Hindlimb muscle (tissue), 1 donor: ENCODE data around the gene CAPN5. TPM values are rescaled to one million over a fixed set of nuclear protein-coding genes. Genes with fewer than 3 reads are reported as not detected.

Experiments
- DNase-seq: peaks from one replicate; pipeline ENCODE4 v3.0.0-alpha.2; 2013
- polyA plus RNA-seq: library from polyadenylated mRNA; unstranded; fragments of 120-200 nt; gene quantifications from one replicate; pipeline ENCODE4 v1.2.1, GENCODE V29; 2013; ENCODE audit not compliant: insufficient read length

CAPN5 gene
- polyA plus RNA-seq, 1 donor = 10.6 TPM

DNA sequence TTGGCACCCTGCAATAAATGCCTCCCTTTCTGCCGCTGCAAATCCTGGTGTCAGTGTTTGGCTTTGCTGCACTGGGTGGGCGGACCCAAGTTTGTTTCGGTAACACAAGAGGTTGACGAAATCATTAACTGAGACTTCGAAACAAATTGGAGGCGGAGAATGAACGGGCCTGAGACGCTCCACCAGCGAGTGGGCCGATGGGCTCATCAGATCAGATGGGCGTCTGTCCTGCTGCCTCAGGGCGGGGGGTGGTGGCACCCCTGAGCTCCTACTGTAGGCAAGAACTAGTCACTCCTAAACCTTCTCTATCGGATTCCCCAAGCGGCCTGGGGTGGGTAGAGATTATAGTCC, 918 bp upstream of the CAPN5 start:
- no peak for DNase-seq

GRCh38 chr11:77067861-77068443, 1.2 kb downstream of the CAPN5 start:
- no peak for DNase-seq

GRCh38 chr11:77068457-77069335, 1.9 kb downstream of the CAPN5 start:
- no peak for DNase-seq

DNA sequence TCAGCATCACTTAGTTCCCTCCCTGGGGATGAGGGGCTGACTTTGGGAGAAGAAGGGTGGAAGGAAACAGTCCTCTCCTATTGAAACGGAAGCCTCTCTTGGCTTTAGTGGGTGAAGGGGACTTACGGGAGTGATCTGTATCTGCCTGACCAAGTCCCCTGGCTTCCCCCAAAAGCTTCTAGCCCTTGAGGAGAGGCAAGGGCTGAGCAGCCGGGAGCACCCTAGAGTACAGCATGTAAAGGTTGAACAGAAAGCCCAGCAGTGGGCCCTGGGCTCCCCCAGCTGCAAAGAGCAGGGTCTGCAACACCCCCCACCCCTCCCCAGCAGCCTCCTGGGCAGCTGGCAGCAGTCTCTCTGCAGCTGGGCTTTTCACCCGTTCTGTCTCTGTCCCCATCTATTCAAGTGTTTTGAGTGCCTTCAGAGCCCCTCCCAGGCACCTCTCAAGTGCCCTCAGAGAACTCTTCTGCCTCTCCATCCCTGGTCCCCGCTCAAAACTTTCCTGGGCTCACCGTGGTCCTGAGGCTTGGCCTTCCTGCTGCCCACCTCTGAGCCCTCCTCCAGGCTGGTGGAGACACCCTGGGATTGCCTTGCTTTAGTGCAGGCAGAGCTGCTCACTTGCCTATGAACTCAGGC, 2.7 kb downstream of the CAPN5 start:
- no peak for DNase-seq

- DNase-seq = no peak
These were observed 3.3 kb downstream of the CAPN5 start for GRCh38 chr11:77069969-77070582.

- no peak for DNase-seq
These were observed 4.3 kb downstream of the CAPN5 start for GRCh38 chr11:77071077-77071476.

GRCh38 chr11:77071671-77072605, 5.2 kb downstream of the CAPN5 start:
- DNase-seq = no peak

DNA sequence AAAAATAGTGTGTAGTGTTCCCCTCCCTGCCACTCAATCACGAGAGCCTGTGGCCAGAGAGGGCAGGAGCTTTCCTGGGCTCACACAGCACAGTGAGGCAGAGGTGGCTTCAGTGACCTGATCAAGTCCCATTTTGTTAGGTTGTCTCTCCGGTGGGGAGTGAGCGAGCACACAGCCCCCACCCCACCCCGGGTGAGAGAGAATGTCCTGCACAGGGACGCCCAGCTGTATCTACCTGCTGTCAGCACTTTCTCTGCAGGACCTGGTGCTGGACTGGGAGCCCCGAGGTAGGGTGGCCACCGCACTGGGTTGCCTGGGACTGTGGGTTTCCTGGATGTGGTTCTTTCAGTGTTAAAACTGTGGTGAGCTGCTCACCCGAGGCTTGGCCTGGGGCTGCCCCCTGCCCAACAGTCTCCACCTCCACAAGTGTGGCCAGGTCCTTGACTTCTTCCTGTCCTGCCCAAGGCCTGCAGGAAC, 6.1 kb downstream of the CAPN5 start:
- DNase-seq = no peak

DNA sequence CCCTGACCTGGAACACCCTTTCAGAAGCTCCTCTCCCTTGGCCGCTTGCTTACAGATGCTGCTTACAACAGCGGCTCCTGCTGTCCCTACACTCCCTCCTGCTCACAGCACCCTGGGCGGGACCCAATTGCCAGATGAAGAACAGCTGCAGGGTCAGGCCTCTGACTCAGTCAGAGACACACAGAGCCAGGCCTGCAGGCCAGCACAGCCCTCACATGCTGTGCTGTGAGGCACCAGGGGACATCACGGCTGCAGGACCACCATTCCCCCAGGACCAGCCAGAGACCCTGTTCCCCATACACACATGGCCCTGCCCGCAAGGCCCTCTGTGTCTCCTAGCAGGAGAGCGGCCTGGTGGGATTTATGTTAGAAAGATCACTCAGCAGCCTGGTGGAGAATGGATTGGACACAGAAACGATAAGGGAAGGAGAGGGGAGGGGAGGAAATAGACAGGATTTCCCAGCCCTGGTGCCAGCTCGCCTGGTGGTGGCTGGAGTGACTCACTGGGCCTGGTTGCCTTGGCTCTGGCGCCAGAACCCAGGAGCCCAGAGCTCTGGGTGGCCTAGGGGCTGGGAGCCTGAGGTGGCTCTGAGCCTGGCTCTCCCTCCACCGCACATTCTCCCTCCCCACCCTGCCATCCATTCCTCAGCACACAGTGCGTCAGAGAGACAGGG, 6.7 kb downstream of the CAPN5 start:
- peak; percentile 92 for DNase-seq

- no peak for DNase-seq
These were observed 7.4 kb downstream of the CAPN5 start for GRCh38 chr11:77074205-77074604.

- no peak for DNase-seq
These were observed 8.0 kb downstream of the CAPN5 start for GRCh38 chr11:77074626-77075221.

GRCh38 chr11:77075425-77075905, 8.7 kb downstream of the CAPN5 start:
- DNase-seq = no peak

DNA sequence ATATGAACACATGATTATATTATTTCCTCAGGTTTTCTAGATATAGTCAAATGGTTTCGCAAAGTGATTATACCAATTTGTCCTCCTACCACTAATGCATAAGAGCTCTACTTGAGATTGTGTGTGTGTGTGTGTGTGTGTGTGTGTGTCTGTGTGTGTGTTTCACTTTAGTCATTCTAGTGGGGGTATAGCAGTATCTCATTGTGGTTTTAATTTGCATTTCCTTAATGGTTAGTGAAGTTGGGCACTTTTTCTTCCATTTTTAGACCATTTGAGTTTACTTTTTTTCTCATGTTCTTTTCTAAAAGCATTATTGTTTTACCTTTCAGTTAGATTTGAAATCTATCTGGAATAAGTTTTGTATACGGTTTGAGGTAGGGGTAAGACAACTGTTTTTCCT, 12.9 kb downstream of the CAPN5 start:
- no peak for DNase-seq

- no peak for DNase-seq
These were observed 14.0 kb downstream of the CAPN5 start for GRCh38 chr11:77080643-77081210.

GRCh38 chr11:77081381-77081851, 14.6 kb downstream of the CAPN5 start:
- DNase-seq = no peak

DNA sequence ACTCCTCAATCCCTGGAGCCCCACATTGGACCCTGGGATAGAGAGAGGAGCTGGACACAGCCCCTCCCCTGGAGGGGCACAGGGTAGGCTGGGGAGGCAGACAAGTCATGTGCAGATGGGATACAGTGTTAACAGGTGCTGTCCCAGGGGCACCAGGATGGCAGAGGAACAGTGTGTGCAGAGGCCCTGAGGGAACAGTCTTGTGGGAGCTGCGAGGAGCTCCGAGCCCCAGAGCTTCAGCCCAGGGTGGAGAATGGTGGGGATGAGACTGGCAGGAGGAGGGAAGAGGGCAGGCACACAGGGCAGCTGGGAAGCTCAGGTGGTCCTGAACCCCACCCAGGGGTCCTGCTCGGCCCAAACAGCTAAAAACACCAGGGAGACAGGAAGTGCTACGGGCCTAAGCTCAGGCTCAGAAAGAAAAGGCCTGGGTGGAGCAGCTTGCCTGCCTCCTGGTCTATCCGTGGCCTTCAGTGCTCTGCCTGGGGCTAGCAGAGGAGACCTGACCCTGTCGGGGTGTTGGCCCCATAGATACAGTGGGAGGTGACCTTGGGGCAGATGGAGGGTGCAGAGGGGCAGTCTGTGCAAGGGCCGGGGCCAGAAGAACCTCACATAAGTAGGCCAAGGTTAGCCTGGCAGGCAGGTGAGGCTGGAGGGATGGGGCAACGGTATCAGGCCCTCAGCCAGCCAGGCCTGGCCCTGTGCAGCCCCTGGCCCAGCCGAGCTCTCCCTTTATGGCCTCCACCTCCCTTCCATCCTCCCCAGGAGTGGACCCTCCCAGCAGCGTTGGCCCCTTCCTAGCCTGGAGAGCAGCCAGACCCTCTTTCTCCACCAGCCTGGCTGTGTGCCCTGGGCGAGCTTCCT, 15.4 kb downstream of the CAPN5 start:
- DNase-seq = no peak

- peak; percentile 62 for DNase-seq
These were observed 16.2 kb downstream of the CAPN5 start for GRCh38 chr11:77082838-77083565.

DNA sequence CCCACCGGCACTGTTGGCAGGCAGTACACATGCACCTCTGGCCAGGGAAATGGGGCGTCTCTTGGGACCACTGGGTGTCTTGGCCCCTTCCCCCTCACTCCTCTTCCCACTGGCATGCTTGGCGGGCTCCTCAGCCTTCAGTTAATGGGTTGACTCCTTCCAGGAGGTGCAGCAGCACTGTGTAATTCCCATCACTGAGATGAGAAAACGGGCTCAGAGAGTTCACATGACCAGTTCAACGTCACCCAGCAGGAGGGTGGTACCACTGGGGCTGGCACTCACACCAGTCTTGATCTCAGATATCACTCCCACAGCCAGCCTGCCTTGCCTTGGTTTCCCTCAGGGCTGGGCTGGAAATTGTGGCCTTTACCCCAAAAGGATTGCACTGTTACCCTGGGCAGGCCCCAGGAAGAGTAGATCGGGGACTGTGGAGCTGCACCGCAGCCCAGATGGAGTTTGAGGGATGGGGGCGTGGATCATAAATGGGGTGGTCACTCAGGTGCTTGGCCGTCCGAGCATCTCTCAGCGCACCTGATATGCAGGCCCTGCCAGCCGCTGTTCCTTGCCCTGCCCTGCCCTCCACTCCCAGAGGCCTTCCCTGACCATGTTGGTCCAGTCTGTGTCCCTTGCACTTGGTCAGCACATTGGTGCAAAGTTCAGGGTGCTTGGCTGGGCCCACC, 16.9 kb downstream of the CAPN5 start:
- DNase-seq = no peak
